Vagina (tissue), 2 donors: ENCODE data around the gene PRCP.

ENCODE experiments used
- CTCF ChIP-seq, 3 experiments: fragments of 450-650 bp in 2 of 3; fragments of 200-600 bp in 1 of 3; sonication (generic) in 1 of 3; IDR thresholded peaks; one replicate each; pipeline ENCODE4 v1.5.1; 2017 to 2019; ENCODE audit warnings: antibody characterized with exemption in 3 of 3, mild to moderate bottlenecking in 2 of 3, moderate library complexity in 2 of 3
- POLR2A ChIP-seq, 2 donors: fragments of 450-650 bp; IDR thresholded peaks; one replicate each; pipeline ENCODE4 v1.6.1; 2017; ENCODE audit warnings: antibody characterized with exemption in 2 of 2, mild to moderate bottlenecking in 2 of 2, moderate library complexity in 2 of 2
- POLR2AphosphoS5 ChIP-seq, 2 donors: sonication (generic); formaldehyde crosslinking; IDR thresholded peaks; one replicate each; pipeline ENCODE4 v1.9.0; 2017; ENCODE audit warnings: antibody characterized with exemption in 2 of 2, mild to moderate bottlenecking in 2 of 2, low read depth in 1 of 2; ENCODE audit not compliant: insufficient read depth in 1 of 2

GRCh38 chr11:82786836-82787235 is 113.4 kb downstream of the PRCP start:
- TF ChIP-seq POLR2A (IDR thresholded peaks at IDR 0.05) (no peak), CTCF (IDR thresholded peaks at IDR 0.05) (no peak), POLR2AphosphoS5 (IDR thresholded peaks at IDR 0.05; ENCODE audit: insufficient read depth in 1 of 2, low read depth in 1 of 2) (no peak)
